ENCODE measurements around the gene CDKAL1. TPM values are rescaled to one million over a fixed set of nuclear protein-coding genes. Genes with fewer than 3 reads are reported as not detected.

CDKAL1 gene
- total and polyA plus RNA-seq, 2 donors (not counting 3 experiments of a cell fraction or from before 2014, with no cell fraction given), result 6.1 to 20.5 TPM

DNA sequence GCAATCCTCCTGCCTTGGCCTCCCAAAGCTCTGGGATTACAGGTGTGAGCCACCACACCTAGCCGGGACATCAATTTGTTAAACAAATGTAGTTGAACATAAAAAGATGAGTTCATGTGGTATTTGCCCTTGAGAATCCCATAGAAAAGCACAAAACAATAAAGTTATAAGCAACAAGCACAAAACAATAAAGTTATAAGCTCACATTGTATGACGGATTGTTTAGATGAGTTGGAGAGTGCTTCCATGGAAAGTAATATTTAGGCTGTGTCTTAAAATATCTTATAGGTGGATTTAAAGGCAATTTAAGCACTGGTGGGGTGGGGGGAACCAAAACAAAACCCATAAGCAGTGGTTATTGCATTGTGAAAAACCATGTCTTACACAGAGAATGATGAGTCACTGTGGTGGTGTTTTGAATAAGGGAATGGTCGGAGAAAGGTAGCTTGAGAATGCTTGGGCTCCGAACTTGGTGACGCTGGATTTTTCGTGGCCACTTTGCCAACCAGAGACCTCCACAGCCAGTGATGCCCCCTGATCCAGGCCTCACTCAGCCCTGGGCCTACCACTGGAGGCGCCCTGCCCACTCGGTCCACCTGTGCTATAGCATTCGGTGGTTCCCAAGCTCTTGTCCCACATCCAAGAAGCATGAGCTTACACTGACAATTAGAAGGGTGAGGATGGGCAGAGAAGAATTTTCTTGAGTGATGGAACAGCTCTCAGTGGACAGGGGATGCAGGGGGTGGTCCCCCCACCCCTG, 256.0 kb downstream of the CDKAL1 start:
- Histone ChIP-seq H3K27ac (ENCODE audit: insufficient read depth, low read depth, low read length) (no peak overlapping the region), H3K36me3 (ENCODE audit: control insufficient read depth in 2 of 2, extremely low read depth in 1 of 2, insufficient read depth in 2 of 2, low read length in 2 of 2) (no peaks in the 10 kb centered on the region), H3K79me2 (ENCODE audit: control insufficient read depth, insufficient read depth, low read length) (no peaks in the 10 kb centered on the region), H3K9ac (replicated peaks; ENCODE audit: extremely low read depth, insufficient read depth, low read length) (no peak overlapping the region), H3K4me3 (replicated peaks in 1 of 3; ENCODE audit: insufficient read depth in 1 of 3, low read depth in 1 of 3, low read length in 3 of 3) (no peak overlapping the region), H3K4me1 (ENCODE audit: control insufficient read depth, extremely low read depth, insufficient read depth, low read length) (no peaks in the 10 kb centered on the region), H2AFZ (ENCODE audit: low read depth, low read length) (no peak overlapping the region), H4K20me1 (replicated peaks; ENCODE audit: control insufficient read depth, extremely low read depth, insufficient read depth, low read length) (no peaks in the 10 kb centered on the region), H3K27me3 (ENCODE audit: control insufficient read depth in 2 of 2, insufficient read depth in 2 of 2, low read length in 2 of 2) (no peaks in the 10 kb centered on the region), H3K9me1 (replicated peaks; ENCODE audit: control insufficient read depth, extremely low read depth, insufficient read depth, low read length) (no peaks in the 10 kb centered on the region), H3K4me2 (ENCODE audit: insufficient read depth, low read length) (no peak overlapping the region), H3K9me3 (replicated peaks; ENCODE audit: control insufficient read depth, insufficient read depth, low read length) (no peaks in the 10 kb centered on the region)
- no peak for FAIRE-seq
- dilution Hi-C loops (cut with MboI; ENCODE audit: extremely low pct_ligation_motif_present, low sequenced_read_pairs) (no loop called here), intact Hi-C loops (cut with micrococcal nuclease) (no loop called here)
- no TSS peak for BruUV-seq (replicated peaks)
- TF ChIP-seq GATA2 (IDR thresholded peaks at IDR 0.05; ENCODE audit: insufficient read depth, insufficient read length, low read depth, low read length) (no peak), MYC (IDR thresholded peaks at IDR 0.05; ENCODE audit: low read depth, low read length) (no peak), POLR2A (IDR thresholded peaks at IDR 0.05; ENCODE audit: low read depth, low read length) (no peak), JUN (IDR thresholded peaks at IDR 0.05; ENCODE audit: borderline replicate concordance, insufficient read depth, insufficient read length, low read depth) (no peak), EZH2 (IDR thresholded peaks at IDR 0.05; ENCODE audit: borderline replicate concordance, low read depth, low read length, severe bottlenecking) (no peak), POLR2AphosphoS5 (IDR thresholded peaks at IDR 0.05; ENCODE audit: insufficient read depth, low read depth, low read length) (no peak), FOS (IDR thresholded peaks at IDR 0.05; ENCODE audit: borderline replicate concordance, insufficient read depth, low read length) (no peak)
- TF ChIP-seq, protein P1, sequence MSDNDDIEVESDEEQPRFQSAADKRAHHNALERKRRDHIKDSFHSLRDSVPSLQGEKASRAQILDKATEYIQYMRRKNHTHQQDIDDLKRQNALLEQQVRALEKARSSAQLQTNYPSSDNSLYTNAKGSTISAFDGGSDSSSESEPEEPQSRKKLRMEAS (IDR thresholded peaks at IDR 0.05; ENCODE audit: insufficient read depth, insufficient read length), result no peak
- TF ChIP-seq, protein P2, sequence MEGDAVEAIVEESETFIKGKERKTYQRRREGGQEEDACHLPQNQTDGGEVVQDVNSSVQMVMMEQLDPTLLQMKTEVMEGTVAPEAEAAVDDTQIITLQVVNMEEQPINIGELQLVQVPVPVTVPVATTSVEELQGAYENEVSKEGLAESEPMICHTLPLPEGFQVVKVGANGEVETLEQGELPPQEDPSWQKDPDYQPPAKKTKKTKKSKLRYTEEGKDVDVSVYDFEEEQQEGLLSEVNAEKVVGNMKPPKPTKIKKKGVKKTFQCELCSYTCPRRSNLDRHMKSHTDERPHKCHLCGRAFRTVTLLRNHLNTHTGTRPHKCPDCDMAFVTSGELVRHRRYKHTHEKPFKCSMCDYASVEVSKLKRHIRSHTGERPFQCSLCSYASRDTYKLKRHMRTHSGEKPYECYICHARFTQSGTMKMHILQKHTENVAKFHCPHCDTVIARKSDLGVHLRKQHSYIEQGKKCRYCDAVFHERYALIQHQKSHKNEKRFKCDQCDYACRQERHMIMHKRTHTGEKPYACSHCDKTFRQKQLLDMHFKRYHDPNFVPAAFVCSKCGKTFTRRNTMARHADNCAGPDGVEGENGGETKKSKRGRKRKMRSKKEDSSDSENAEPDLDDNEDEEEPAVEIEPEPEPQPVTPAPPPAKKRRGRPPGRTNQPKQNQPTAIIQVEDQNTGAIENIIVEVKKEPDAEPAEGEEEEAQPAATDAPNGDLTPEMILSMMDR (IDR thresholded peaks at IDR 0.05; ENCODE audit: extremely low read depth in 1 of 2, insufficient read depth in 1 of 2, low read depth in 1 of 2, low read length in 2 of 2), result no peak
- no peak for DNase-seq (ENCODE audit: low read depth, low spot score)
- ChIA-PET POLR2A (no interaction called here), CTCF (interaction anchor here (1.0 to 3.5 kb wide), 3 partner anchors 40 to 799 kb away, joined by 3 to 15 read pairs (median 4); no protein-coding TSS in a partner anchor)
